ENCODE results near the gene MACROD2. TPM values are rescaled to one million over a fixed set of nuclear protein-coding genes. Genes with fewer than 3 reads are reported as not detected.

MACROD2 gene
- total RNA-seq, 4 donors from 2014 or later, result 12.6 to 60.3 (median 18.9) TPM

GRCh38 chr20:14412065-14412681, 416.9 kb downstream of the MACROD2 start:
- DNase-seq (ENCODE audit: low spot score in 2 of 2), result no peak
- Histone ChIP-seq H3K4me1 (no peaks in the 10 kb centered on the region), H3K36me3 (no peaks in the 10 kb centered on the region), H3K27ac (no peak overlapping the region), H3K4me3 (no peak overlapping the region), H3K9me3 (no peaks in the 10 kb centered on the region), H3K27me3 (no peaks in the 10 kb centered on the region)
- no peak for TF ChIP-seq POLR2AphosphoS5 (IDR thresholded peaks at IDR 0.05)
- no peak for TF ChIP-seq CTCF (IDR thresholded peaks at IDR 0.05)
- TF ChIP-seq POLR2A (IDR thresholded peaks at IDR 0.05), result no peak
- no peak for TF ChIP-seq EP300 (IDR thresholded peaks at IDR 0.05)
- WGBS, result 86% methylated on average over 5 of the region's 5 CpGs

GRCh38 chr20:14413835-14414234, 418.5 kb downstream of the MACROD2 start:
- H3K27me3 ChIP-seq, result no peaks in the 10 kb centered on the region
- WGBS, result 88% methylated on average over 3 of the region's 3 CpGs
- no peak overlapping the region for H3K4me3 ChIP-seq
- no peaks in the 10 kb centered on the region for H3K4me1 ChIP-seq
- H3K9me3 ChIP-seq, result no peaks in the 10 kb centered on the region
- DNase-seq (ENCODE audit: low spot score in 2 of 2), result no peak
- no peaks in the 10 kb centered on the region for H3K36me3 ChIP-seq
- H3K27ac ChIP-seq, result no peak overlapping the region
- no peak for TF ChIP-seq CTCF (IDR thresholded peaks at IDR 0.05)
- no peak for TF ChIP-seq POLR2AphosphoS5 (IDR thresholded peaks at IDR 0.05)

- no peak for TF ChIP-seq CTCF (IDR thresholded peaks at IDR 0.05)
- no peak for TF ChIP-seq EP300 (IDR thresholded peaks at IDR 0.05)
- TF ChIP-seq POLR2AphosphoS5 (IDR thresholded peaks at IDR 0.05), result no peak
- no peak for TF ChIP-seq POLR2A (IDR thresholded peaks at IDR 0.05)
- no peak overlapping the region for H3K27ac ChIP-seq
- H3K9me3 ChIP-seq, result no peaks in the 10 kb centered on the region
- H3K27me3 ChIP-seq, result no peaks in the 10 kb centered on the region
- DNase-seq (ENCODE audit: low spot score in 2 of 2), result no peak
- no peaks in the 10 kb centered on the region for H3K4me1 ChIP-seq
- 90% methylated on average over 2 of the region's 2 CpGs for WGBS
- H3K36me3 ChIP-seq, result no peaks in the 10 kb centered on the region
- H3K4me3 ChIP-seq, result no peak overlapping the region
Measured at GRCh38 chr20:14414560-14414959, 419.2 kb downstream of the MACROD2 start.

- Histone ChIP-seq H3K27me3 (no peaks in the 10 kb centered on the region), H3K27ac (no peak overlapping the region), H3K36me3 (no peaks in the 10 kb centered on the region), H3K4me3 (no peak overlapping the region), H3K4me1 (no peaks in the 10 kb centered on the region), H3K9me3 (no peaks in the 10 kb centered on the region)
- no peak for TF ChIP-seq POLR2AphosphoS5 (IDR thresholded peaks at IDR 0.05)
- TF ChIP-seq EP300 (IDR thresholded peaks at IDR 0.05), result no peak
- TF ChIP-seq POLR2A (IDR thresholded peaks at IDR 0.05), result no peak
- no peak for TF ChIP-seq CTCF (IDR thresholded peaks at IDR 0.05)
- no peak for DNase-seq (ENCODE audit: low spot score in 2 of 2)
- 67% methylated on average over 3 of the region's 3 CpGs for WGBS
Measured at GRCh38 chr20:14415467-14415866, 420.2 kb downstream of the MACROD2 start.

- TF ChIP-seq EP300 (IDR thresholded peaks at IDR 0.05) (no peak), CTCF (IDR thresholded peaks at IDR 0.05) (no peak), POLR2AphosphoS5 (IDR thresholded peaks at IDR 0.05) (no peak), POLR2A (IDR thresholded peaks at IDR 0.05) (no peak)
- DNase-seq (ENCODE audit: low spot score in 2 of 2), result no peak
- no peak overlapping the region for H3K4me3 ChIP-seq
- H3K27me3 ChIP-seq, result no peaks in the 10 kb centered on the region
- H3K4me1 ChIP-seq, result no peaks in the 10 kb centered on the region
- WGBS, result 43% methylated on average over 2 of the region's 2 CpGs
- H3K9me3 ChIP-seq, result no peaks in the 10 kb centered on the region
- H3K36me3 ChIP-seq, result no peaks in the 10 kb centered on the region
- H3K27ac ChIP-seq, result no peak overlapping the region
Measured at GRCh38 chr20:14418376-14418775, 423.1 kb downstream of the MACROD2 start.

All from suprapubic skin (tissue), 4 donors.